ENCODE data around the gene TCF12.

Gene TCF12

GRCh38 chr15:56919609-56920366 lies 1.3 kb downstream of the TCF12 start:
- TF ChIP-seq, protein P1, sequence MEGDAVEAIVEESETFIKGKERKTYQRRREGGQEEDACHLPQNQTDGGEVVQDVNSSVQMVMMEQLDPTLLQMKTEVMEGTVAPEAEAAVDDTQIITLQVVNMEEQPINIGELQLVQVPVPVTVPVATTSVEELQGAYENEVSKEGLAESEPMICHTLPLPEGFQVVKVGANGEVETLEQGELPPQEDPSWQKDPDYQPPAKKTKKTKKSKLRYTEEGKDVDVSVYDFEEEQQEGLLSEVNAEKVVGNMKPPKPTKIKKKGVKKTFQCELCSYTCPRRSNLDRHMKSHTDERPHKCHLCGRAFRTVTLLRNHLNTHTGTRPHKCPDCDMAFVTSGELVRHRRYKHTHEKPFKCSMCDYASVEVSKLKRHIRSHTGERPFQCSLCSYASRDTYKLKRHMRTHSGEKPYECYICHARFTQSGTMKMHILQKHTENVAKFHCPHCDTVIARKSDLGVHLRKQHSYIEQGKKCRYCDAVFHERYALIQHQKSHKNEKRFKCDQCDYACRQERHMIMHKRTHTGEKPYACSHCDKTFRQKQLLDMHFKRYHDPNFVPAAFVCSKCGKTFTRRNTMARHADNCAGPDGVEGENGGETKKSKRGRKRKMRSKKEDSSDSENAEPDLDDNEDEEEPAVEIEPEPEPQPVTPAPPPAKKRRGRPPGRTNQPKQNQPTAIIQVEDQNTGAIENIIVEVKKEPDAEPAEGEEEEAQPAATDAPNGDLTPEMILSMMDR (IDR thresholded peaks at IDR 0.05; ENCODE audit: control insufficient read depth, insufficient read depth, low read depth, low read length, missing control alignments) = no peak
- H3K4me3 ChIP-seq (ENCODE audit: control insufficient read depth, low read depth, low read length) = peak overlapping the region; percentile 100
- DNase-seq (ENCODE audit: low read depth) = no peak

- no peak for DNase-seq (ENCODE audit: low read depth)
- TF ChIP-seq, protein P1 (IDR thresholded peaks at IDR 0.05; ENCODE audit: control insufficient read depth, insufficient read depth, low read depth, low read length, missing control alignments) = no peak
- H3K4me3 ChIP-seq (ENCODE audit: control insufficient read depth, low read depth, low read length) = peak overlapping the region; percentile 100
Measured at GRCh38 chr15:56920367-56920627, 1.9 kb downstream of the TCF12 start.

DNA sequence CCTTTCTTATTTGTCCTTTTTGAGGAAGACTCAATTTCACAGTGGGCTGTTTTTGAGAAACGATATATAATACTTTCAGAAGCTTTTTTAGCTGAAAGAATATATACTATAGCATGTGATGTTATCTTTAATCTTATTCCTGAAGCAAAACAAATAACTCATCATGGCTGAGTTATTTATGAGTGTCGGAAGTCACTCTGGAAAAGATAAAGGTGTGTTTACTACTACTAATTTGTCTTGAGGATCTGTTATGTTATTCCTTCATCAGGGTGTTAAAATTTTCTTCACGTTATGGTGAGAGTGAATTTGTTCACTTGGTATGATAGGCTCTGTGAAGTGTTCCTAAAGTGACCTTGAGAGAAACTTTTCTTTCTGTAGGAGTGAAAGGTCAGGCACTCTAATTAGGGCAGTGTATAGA lies 4.7 kb downstream of the TCF12 start:
- H3K4me3 ChIP-seq (ENCODE audit: control insufficient read depth, low read depth, low read length) = no peak overlapping the region
- TF ChIP-seq, protein P1 (IDR thresholded peaks at IDR 0.05; ENCODE audit: control insufficient read depth, insufficient read depth, low read depth, low read length, missing control alignments) = no peak
- DNase-seq (ENCODE audit: low read depth) = no peak

DNA sequence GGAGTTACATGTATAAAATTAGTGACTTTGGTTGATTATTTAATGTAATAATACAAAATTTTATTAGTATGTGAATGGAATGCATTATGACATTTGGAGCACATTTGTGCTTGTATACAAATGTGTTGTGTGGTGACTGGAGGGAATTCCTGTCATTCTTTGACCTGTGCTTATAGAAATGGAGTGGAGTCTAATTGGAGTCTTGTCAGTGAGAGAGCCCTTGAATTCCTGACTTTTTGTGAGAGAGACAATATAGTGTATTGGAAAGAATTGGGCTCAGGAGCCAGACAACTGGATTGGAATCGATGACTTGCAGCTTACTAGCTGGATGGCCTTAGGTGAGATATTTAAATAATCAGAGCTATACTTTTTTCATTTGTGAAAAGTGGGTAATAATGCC lies 9.4 kb downstream of the TCF12 start:
- TF ChIP-seq, protein P1 (IDR thresholded peaks at IDR 0.05; ENCODE audit: control insufficient read depth, insufficient read depth, low read depth, low read length, missing control alignments) = no peak
- DNase-seq (ENCODE audit: low read depth) = no peak
- H3K4me3 ChIP-seq (ENCODE audit: control insufficient read depth, low read depth, low read length) = no peak overlapping the region

DNA sequence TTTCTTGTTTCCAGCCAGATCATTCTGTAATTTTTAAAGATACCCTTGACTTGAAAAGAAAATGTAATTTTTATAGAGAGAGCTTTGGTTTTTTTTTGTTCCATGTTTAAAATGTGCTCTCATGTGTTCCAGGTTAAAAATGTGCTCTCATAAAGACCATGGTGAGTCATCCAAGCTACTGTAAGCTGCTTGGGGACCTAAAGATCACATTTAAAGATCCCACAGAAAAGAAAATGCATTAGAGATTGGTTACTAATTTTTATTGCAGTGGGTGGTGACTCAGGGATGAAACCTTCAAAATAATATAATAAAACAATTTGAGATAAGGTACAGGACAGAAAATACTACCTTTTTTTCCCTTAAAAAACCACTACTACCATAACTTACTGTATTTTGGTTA lies 11.0 kb downstream of the TCF12 start:
- no peak for DNase-seq (ENCODE audit: low read depth)
- TF ChIP-seq, protein P1 (IDR thresholded peaks at IDR 0.05; ENCODE audit: control insufficient read depth, insufficient read depth, low read depth, low read length, missing control alignments) = no peak
- no peak overlapping the region for H3K4me3 ChIP-seq (ENCODE audit: control insufficient read depth, low read depth, low read length)

DNA sequence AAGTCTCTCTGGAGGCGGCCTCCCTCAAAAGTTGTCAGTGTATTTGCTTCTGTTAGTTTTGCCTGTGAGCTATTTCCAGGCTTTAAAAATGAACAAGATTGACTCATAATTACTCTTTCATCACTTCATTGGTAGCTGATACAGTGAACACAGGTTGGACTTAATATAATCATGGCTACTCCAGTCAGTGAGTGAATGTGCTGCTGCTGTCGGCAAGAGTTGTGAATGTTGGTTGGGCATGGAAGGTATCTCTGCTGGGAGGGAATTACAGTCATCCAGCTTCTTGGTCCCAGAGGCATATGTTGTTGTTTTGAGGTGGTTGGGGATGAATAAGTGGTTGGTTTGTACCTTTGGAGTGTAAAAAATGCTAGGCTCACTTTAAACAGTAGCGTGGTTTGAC lies 11.5 kb downstream of the TCF12 start:
- no peak overlapping the region for H3K4me3 ChIP-seq (ENCODE audit: control insufficient read depth, low read depth, low read length)
- TF ChIP-seq, protein P1 (IDR thresholded peaks at IDR 0.05; ENCODE audit: control insufficient read depth, insufficient read depth, low read depth, low read length, missing control alignments) = no peak
- no peak for DNase-seq (ENCODE audit: low read depth)

Data from AG09309 (cell line).